Caco-2 (cell line): ENCODE results near the gene ARHGEF1. TPM values are rescaled to one million over a fixed set of nuclear protein-coding genes. Genes with fewer than 3 reads are reported as not detected.

ENCODE experiments used
- BruUV-seq: library from RNA; stranded (reverse); fragments of 400-500 nt; replicated peaks from 2 replicates; lab custom pipeline; 2021; lab: Mats Ljungman, UMichigan
- CTCF ChIA-PET: fragments of 300-600 bp; sonication (Branson Sonifier 250); formaldehyde crosslinking; loops from one replicate; lab custom pipeline; 2022; ENCODE audit warnings: antibody characterized with exemption; lab: Charles Lee
- POLR2A ChIA-PET: fragments of 300-600 bp; sonication (Branson Sonifier 250); formaldehyde crosslinking; loops from one replicate; lab custom pipeline; 2022; ENCODE audit warnings: antibody characterized with exemption; lab: Charles Lee
- DNase-seq, 2 experiments: peaks; one replicate each; pipeline versions ENCODE4 v3.0.0 to v3.0.0-alpha.2; 2020 to 2022
- H3K27me3 ChIP-seq: replicated peaks from 2 replicates; pipeline ENCODE4 v1.6.0; 2011; ENCODE audit warnings: low read length; ENCODE audit not compliant: control insufficient read depth, insufficient read depth
- H3K36me3 ChIP-seq: 2 replicates; pipeline ENCODE4 v1.5.1; 2011; ENCODE audit warnings: low read length; ENCODE audit not compliant: control insufficient read depth, insufficient read depth
- H3K4me1 ChIP-seq: fragments of 250-450 bp; sonication (Bioruptor Pico); 2 replicates; pipeline ENCODE4 v1.5.1; 2020; ENCODE audit warnings: mild to moderate bottlenecking
- H3K4me3 ChIP-seq: 2 replicates; pipeline ENCODE4 v1.5.1; 2011; ENCODE audit warnings: low read depth, mild to moderate bottlenecking, control low read depth, low read length
- H3K9me3 ChIP-seq: fragments of 250-450 bp; sonication (Bioruptor Pico); 2 replicates; pipeline ENCODE4 v1.5.1; 2020; ENCODE audit warnings: mild to moderate bottlenecking, moderate library complexity
- H3K27ac Mint-ChIP-seq: one replicate; pipeline ENCODE4 v1.8.0; 2022; ENCODE audit warnings: mixed read lengths; ENCODE audit not compliant: unreplicated experiment
- H3K27me3 Mint-ChIP-seq: one replicate; pipeline ENCODE4 v1.8.0; 2022; ENCODE audit warnings: mixed read lengths; ENCODE audit not compliant: insufficient read depth, unreplicated experiment
- H3K36me3 Mint-ChIP-seq: one replicate; pipeline ENCODE4 v1.8.0; 2022; ENCODE audit warnings: mild to moderate bottlenecking, mixed read lengths; ENCODE audit not compliant: insufficient read depth, unreplicated experiment
- H3K4me1 Mint-ChIP-seq: one replicate; pipeline ENCODE4 v1.8.0; 2022; ENCODE audit warnings: low read depth, mixed read lengths; ENCODE audit not compliant: unreplicated experiment
- H3K4me3 Mint-ChIP-seq: one replicate; pipeline ENCODE4 v1.8.0; 2022; ENCODE audit warnings: mild to moderate bottlenecking, moderate library complexity, mixed read lengths; ENCODE audit not compliant: unreplicated experiment
- H3K9me3 Mint-ChIP-seq: one replicate; pipeline ENCODE4 v1.8.0; 2022; ENCODE audit warnings: mixed read lengths; ENCODE audit not compliant: unreplicated experiment
- CTCF ChIP-seq, 2 experiments: fragments of 200-600 bp in 1 of 2; IDR thresholded peaks; 1 replicate in 1 of 2; 2 replicates in 1 of 2; pipeline versions ENCODE4 v1.5.1 to v1.8.0; 2011 to 2022; ENCODE audit warnings: antibody characterized with exemption in 1 of 2, control low read depth in 1 of 2, inconsistent platforms in 1 of 2, low read depth in 1 of 2, low read length in 1 of 2, mild to moderate bottlenecking in 1 of 2, moderate library complexity in 1 of 2; ENCODE audit not compliant: insufficient read depth in 1 of 2, severe bottlenecking in 1 of 2, unreplicated experiment in 1 of 2
- intact Hi-C: fragments of 100-400 bp; cut with micrococcal nuclease; formaldehyde crosslinking; loops from one replicate; pipeline ENCODE4 v1.10.0; 2022; ENCODE audit not compliant: unreplicated experiment
- total RNA-seq: library from RNA; stranded (reverse); gene quantifications from 2 replicates; pipeline ENCODE4 v1.2.3, GENCODE V29; 2022

Gene ARHGEF1
- total RNA-seq, 1 experiment from 2014 or later = 63.5 TPM

GRCh38 chr19:41879670-41880328 is 3.2 kb upstream of the ARHGEF1 start:
- Histone ChIP-seq H3K36me3 (no peaks in the 10 kb centered on the region), H3K9me3 (no peaks in the 10 kb centered on the region), H3K27me3 (no peaks in the 10 kb centered on the region), H3K4me1 (0 out of 2 replicates have a peak, but pooled peaks cover under 1% of the 10 kb centered on the region), H3K4me3 (no peak overlapping the region)
- H3K36me3 Mint-ChIP-seq = peaks cover 7% of the 10 kb centered on the region
- peaks cover 8% of the 10 kb centered on the region for H3K4me1 Mint-ChIP-seq
- CTCF ChIA-PET = interaction anchor here (0.8 kb wide), 1 partner anchor 244 kb away, joined by 3 read pairs; no protein-coding TSS in a partner anchor
- H3K27ac Mint-ChIP-seq = no peak overlapping the region
- H3K27me3 Mint-ChIP-seq = peaks cover 3% of the 10 kb centered on the region
- TF ChIP-seq CTCF (IDR thresholded peaks at IDR 0.05; ENCODE audit: insufficient read depth in 1 of 2, low read depth in 1 of 2, low read length in 1 of 2, severe bottlenecking in 1 of 2, unreplicated experiment in 1 of 2) = no peak
- BruUV-seq = no TSS peak
- H3K4me3 Mint-ChIP-seq = no peak overlapping the region
- no peak for DNase-seq
- intact Hi-C loops = loop anchor here (5.0 kb wide), 1 partner anchor 198 kb away; the partner anchor contains the start of gene ZNF574
- no peaks in the 10 kb centered on the region for H3K9me3 Mint-ChIP-seq
- POLR2A ChIA-PET = no interaction called here

- Mint-ChIP-seq H3K36me3 (peaks cover 7% of the 10 kb centered on the region), H3K27me3 (peaks cover 3% of the 10 kb centered on the region), H3K27ac (no peak overlapping the region), H3K4me3 (no peak overlapping the region), H3K9me3 (no peaks in the 10 kb centered on the region), H3K4me1 (peaks cover 8% of the 10 kb centered on the region)
- intact Hi-C loops = loop anchor here (5.0 kb wide), 1 partner anchor 197 kb away; the partner anchor contains the start of gene ZNF574
- Histone ChIP-seq H3K9me3 (no peaks in the 10 kb centered on the region), H3K27me3 (no peaks in the 10 kb centered on the region), H3K4me1 (0 out of 2 replicates have a peak, but pooled peaks cover 5% of the 10 kb centered on the region), H3K36me3 (no peaks in the 10 kb centered on the region), H3K4me3 (no peak overlapping the region)
- BruUV-seq = no TSS peak
- CTCF ChIA-PET = interaction anchor here (0.8 kb wide), 1 partner anchor 244 kb away, joined by 3 read pairs; no protein-coding TSS in a partner anchor
- POLR2A ChIA-PET = no interaction called here
- no peak for TF ChIP-seq CTCF (IDR thresholded peaks at IDR 0.05; ENCODE audit: insufficient read depth in 1 of 2, low read depth in 1 of 2, low read length in 1 of 2, severe bottlenecking in 1 of 2, unreplicated experiment in 1 of 2)
- no peak for DNase-seq
These were observed 2.7 kb upstream of the ARHGEF1 start for GRCh38 chr19:41880329-41880708.

- Mint-ChIP-seq H3K36me3 (peaks cover 11% of the 10 kb centered on the region), H3K4me3 (peak overlapping the region; percentile 91), H3K27ac (peak overlapping the region; percentile 83), H3K4me1 (peaks cover 28% of the 10 kb centered on the region), H3K27me3 (peaks cover 3% of the 10 kb centered on the region), H3K9me3 (no peaks in the 10 kb centered on the region)
- intact Hi-C loops = loop anchor here (5.0 kb wide), 1 partner anchor 194 kb away; the partner anchor contains the start of gene ZNF574
- no TSS peak for BruUV-seq
- TF ChIP-seq CTCF (IDR thresholded peaks at IDR 0.05; ENCODE audit: insufficient read depth in 1 of 2, low read depth in 1 of 2, low read length in 1 of 2, severe bottlenecking in 1 of 2, unreplicated experiment in 1 of 2) = no peak
- ChIA-PET POLR2A (interaction anchor here (1.6 to 2.3 kb wide), 2 partner anchors 10 to 24 kb away, joined by 12 to 13 read pairs; partner anchors contain the start of gene RPS19), CTCF (no interaction called here)
- H3K27me3 ChIP-seq = no peaks in the 10 kb centered on the region
- DNase-seq = no peak
- peaks cover 24% of the 10 kb centered on the region for H3K4me1 ChIP-seq
- H3K9me3 ChIP-seq = no peaks in the 10 kb centered on the region
- H3K4me3 ChIP-seq = peak overlapping the region; percentile 89
- no peaks in the 10 kb centered on the region for H3K36me3 ChIP-seq
These were observed 458 bp downstream of the ARHGEF1 start for GRCh38 chr19:41883463-41883820.
